ENCODE measurements around the gene SPAG6. TPM values are rescaled to one million over a fixed set of nuclear protein-coding genes. Genes with fewer than 3 reads are reported as not detected.

The SPAG6 gene
- polyA plus RNA-seq, 1 experiment = not detected

DNA sequence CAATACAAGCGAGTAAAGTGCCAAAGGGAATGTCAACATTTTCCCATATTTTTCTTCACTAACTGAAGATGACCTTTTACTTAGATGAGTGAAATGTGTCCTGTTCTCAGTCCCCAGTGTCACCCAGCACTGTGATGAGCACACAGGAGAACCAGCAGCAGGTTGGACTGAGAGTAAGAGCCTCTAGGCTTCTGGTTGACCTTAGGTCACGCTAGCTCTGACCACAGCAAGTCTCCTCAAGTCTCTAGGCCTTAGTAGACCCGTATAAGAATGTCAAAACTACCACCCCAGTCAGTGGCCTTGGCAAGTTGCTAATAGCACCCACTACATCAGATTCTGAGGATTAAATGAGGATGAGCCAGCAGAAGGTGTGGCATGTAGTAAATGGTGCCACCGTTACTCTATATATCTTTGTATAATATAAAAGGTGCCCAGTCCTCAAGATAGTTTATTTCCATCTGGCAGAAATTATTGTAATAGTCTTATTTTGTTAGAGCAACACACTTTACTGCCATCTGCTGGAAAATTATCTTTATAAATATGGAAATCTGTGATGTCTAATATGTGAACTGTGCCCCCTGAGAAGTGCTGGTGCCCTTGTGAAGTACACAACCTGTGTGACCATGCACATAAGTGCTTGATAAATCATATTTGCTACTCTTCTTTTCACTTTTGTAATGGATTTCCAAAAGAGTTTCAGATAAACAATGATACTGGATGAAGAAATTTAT is 75.7 kb downstream of the SPAG6 start:
- DNase-seq (ENCODE audit: low read depth) = no peak
- CTCF ChIA-PET = no interaction called here
- POLR2A ChIA-PET = no interaction called here
- Histone ChIP-seq H3K27me3 (ENCODE audit: control insufficient read depth, insufficient read depth, low read length) (0 out of 2 replicates have a peak, but pooled peaks cover 1% of the 10 kb centered on the region), H3K36me3 (ENCODE audit: control insufficient read depth, insufficient read depth, low read length) (no peaks in the 10 kb centered on the region), H3K4me3 (ENCODE audit: low read depth, low read length) (no peak overlapping the region)
- TF ChIP-seq, protein P1, sequence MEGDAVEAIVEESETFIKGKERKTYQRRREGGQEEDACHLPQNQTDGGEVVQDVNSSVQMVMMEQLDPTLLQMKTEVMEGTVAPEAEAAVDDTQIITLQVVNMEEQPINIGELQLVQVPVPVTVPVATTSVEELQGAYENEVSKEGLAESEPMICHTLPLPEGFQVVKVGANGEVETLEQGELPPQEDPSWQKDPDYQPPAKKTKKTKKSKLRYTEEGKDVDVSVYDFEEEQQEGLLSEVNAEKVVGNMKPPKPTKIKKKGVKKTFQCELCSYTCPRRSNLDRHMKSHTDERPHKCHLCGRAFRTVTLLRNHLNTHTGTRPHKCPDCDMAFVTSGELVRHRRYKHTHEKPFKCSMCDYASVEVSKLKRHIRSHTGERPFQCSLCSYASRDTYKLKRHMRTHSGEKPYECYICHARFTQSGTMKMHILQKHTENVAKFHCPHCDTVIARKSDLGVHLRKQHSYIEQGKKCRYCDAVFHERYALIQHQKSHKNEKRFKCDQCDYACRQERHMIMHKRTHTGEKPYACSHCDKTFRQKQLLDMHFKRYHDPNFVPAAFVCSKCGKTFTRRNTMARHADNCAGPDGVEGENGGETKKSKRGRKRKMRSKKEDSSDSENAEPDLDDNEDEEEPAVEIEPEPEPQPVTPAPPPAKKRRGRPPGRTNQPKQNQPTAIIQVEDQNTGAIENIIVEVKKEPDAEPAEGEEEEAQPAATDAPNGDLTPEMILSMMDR (IDR thresholded peaks at IDR 0.05; ENCODE audit: insufficient read depth, low read depth, low read length) = no peak

DNA sequence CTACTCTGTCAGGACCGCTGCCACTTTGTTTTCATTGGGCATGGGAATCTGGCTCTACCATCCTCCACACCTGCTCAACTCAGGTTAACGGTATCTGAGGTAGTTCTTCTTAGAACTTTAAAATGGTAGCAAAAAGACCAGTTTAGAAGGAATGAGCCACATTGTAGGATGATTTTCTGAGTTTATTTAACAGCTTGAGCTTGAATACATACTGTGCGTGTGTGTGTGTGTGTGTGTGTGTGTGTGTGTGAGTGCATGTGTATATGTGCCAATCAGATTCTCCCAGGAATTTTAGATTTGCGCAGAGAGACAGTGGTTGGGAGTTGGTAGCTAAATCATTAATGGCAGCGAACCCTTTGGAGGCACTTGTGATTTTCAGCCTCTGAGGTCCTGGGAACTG is 81.4 kb downstream of the SPAG6 start:
- POLR2A ChIA-PET = no interaction called here
- DNase-seq (ENCODE audit: low read depth) = no peak
- TF ChIP-seq, protein P1 (IDR thresholded peaks at IDR 0.05; ENCODE audit: insufficient read depth, low read depth, low read length) = no peak

DNA sequence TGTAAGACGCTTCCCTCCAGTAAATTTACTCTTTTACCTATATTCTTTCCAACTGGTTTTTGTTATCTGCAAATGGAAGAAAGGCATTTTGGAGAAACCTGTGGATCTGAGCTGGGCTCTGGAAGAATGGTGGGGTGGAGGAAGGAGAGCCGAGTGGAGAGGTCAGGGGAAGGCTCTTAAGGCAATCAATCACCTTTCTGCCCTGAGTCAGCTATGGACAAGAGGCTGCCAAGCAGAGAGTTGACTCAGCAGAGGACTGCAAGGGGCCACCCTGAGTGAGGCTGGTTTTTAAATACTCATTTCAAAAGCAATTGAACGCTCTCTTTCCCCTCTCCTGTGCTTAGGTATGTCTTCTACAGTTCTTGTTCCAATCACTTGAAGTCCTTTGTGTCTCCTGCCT is 81.8 kb downstream of the SPAG6 start:
- POLR2A ChIA-PET = no interaction called here
- Histone ChIP-seq H3K36me3 (ENCODE audit: control insufficient read depth, insufficient read depth, low read length) (no peaks in the 10 kb centered on the region), H3K27me3 (ENCODE audit: control insufficient read depth, insufficient read depth, low read length) (no peaks in the 10 kb centered on the region), H3K4me3 (ENCODE audit: low read depth, low read length) (no peak overlapping the region)
- TF ChIP-seq, protein P1 (IDR thresholded peaks at IDR 0.05; ENCODE audit: insufficient read depth, low read depth, low read length) = no peak
- CTCF ChIA-PET = interaction anchor here (0.7 to 1.2 kb wide), 2 partner anchors 12 to 32 kb away, joined by 3 read pairs; no protein-coding TSS in a partner anchor
- no peak for DNase-seq (ENCODE audit: low read depth)

More for the DNA sequence above, 81.4 kb downstream of the SPAG6 start:
- Histone ChIP-seq H3K36me3 (ENCODE audit: control insufficient read depth, insufficient read depth, low read length) (no peaks in the 10 kb centered on the region), H3K4me3 (ENCODE audit: low read depth, low read length) (no peak overlapping the region), H3K27me3 (ENCODE audit: control insufficient read depth, insufficient read depth, low read length) (no peaks in the 10 kb centered on the region)
- CTCF ChIA-PET = interaction anchor here (0.7 to 1.2 kb wide), 2 partner anchors 11 to 32 kb away, joined by 3 read pairs; no protein-coding TSS in a partner anchor

DNA sequence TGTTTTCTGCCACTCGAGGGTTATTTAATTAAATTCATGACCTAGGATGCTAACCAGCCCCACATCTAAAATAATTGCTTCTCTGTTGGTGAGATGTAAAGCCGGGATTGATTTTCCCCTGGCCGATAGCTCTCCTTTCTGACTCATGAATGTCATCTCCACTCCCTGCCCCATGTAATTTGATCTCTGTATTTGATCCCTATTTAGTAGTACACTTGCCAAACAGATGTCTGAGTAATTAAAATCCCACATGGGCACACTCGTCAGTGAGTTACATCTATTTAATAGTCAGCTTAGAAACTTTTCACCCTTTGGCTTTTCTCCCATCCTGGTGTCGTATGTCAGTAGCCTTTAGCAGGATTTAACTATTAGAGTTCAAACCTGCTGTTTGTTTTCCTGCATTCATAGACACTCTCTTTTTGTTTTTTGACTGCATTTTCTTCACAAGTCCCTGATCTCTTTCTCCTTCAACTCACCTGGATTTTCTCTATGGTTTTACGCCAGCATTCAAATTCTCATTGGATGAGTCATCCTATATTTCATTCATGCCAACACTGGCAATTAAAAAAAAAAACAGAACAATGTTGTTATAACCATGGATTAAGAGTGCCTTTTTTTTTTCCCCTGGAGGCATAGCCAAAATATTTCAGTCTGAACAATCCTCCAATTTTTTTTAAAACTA is 82.7 kb downstream of the SPAG6 start:
- POLR2A ChIA-PET = interaction anchor here (0.6 kb wide), 1 partner anchor 9 kb away, joined by 4 read pairs; no protein-coding TSS in a partner anchor
- Histone ChIP-seq H3K4me3 (ENCODE audit: low read depth, low read length) (no peak overlapping the region), H3K36me3 (ENCODE audit: control insufficient read depth, insufficient read depth, low read length) (no peaks in the 10 kb centered on the region), H3K27me3 (ENCODE audit: control insufficient read depth, insufficient read depth, low read length) (no peaks in the 10 kb centered on the region)
- CTCF ChIA-PET = interaction anchor here (0.6 kb wide), 1 partner anchor 415 kb away, joined by 3 read pairs; no protein-coding TSS in a partner anchor
- TF ChIP-seq, protein P1 (IDR thresholded peaks at IDR 0.05; ENCODE audit: insufficient read depth, low read depth, low read length) = no peak
- DNase-seq (ENCODE audit: low read depth) = peak; percentile 87

DNA sequence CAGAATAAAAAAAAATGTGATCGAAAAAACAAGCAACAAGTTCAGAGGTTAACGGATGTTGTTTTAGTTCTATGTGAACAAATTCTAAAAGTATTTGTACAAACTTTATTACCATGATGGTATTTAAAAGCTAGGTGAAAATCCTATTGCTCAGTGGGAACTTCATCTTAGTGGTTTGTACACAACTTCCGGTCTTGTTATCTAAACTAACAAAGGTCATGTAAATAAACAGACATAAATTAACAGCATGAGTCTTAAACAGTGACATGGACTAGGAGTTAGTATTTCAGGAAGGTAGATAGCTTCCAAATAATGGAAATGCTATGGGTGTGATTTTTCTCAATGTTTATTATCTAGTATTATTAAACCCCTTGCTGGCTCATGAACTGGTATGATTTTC is 83.8 kb downstream of the SPAG6 start:
- CTCF ChIA-PET = interaction anchor here (0.8 to 0.9 kb wide), 2 partner anchors 10 to 560 kb away, joined by 3 to 4 read pairs; no protein-coding TSS in a partner anchor
- DNase-seq (ENCODE audit: low read depth) = no peak
- TF ChIP-seq, protein P1 (IDR thresholded peaks at IDR 0.05; ENCODE audit: insufficient read depth, low read depth, low read length) = no peak
- H3K4me3 ChIP-seq (ENCODE audit: low read depth, low read length) = no peak overlapping the region
- H3K27me3 ChIP-seq (ENCODE audit: control insufficient read depth, insufficient read depth, low read length) = no peaks in the 10 kb centered on the region
- POLR2A ChIA-PET = no interaction called here
- no peaks in the 10 kb centered on the region for H3K36me3 ChIP-seq (ENCODE audit: control insufficient read depth, insufficient read depth, low read length)

Measured in BJ (cell line).